PFSK-1 (cell line): ENCODE data around the gene BAIAP2L1. TPM values are rescaled to one million over a fixed set of nuclear protein-coding genes. Genes with fewer than 3 reads are reported as not detected.

Experiments
- FOXP2 ChIP-seq: optimal IDR thresholded peaks from 2 replicates; pipeline ENCODE3; 2011; ENCODE audit warnings: borderline replicate concordance, control low read depth, inconsistent platforms; ENCODE audit not compliant: insufficient read depth; ENCODE audit errors: extremely low read length, extremely low read depth
- POLR2AphosphoS5 ChIP-seq: IDR thresholded peaks from 2 replicates; pipeline ENCODE4 v1.6.1; 2012; ENCODE audit warnings: low read depth, mild to moderate bottlenecking, control low read depth, low read length, moderate library complexity
- REST ChIP-seq, 2 experiments: IDR thresholded peaks; 2 replicates each; pipeline versions ENCODE4 v1.6.1 to v1.8.0; 2011 to 2012; ENCODE audit warnings: low read depth in 2 of 2, low read length in 2 of 2, control low read depth in 1 of 2, inconsistent platforms in 1 of 2, mild to moderate bottlenecking in 1 of 2, moderate library complexity in 1 of 2; ENCODE audit not compliant: insufficient read depth in 1 of 2
- SIN3A ChIP-seq: IDR thresholded peaks from 2 replicates; pipeline ENCODE4 v1.6.1; 2012; ENCODE audit warnings: mild to moderate bottlenecking, low read length, moderate library complexity, borderline replicate concordance; ENCODE audit not compliant: insufficient read depth
- TAF1 ChIP-seq: IDR thresholded peaks from 2 replicates; pipeline ENCODE4 v1.6.1; 2012; ENCODE audit warnings: low read length, control low read depth, borderline replicate concordance; ENCODE audit not compliant: insufficient read depth
- polyA plus RNA-seq: library from polyadenylated mRNA; unstranded; fragments of >200 nt; gene quantifications from one replicate; pipeline ENCODE4 v1.2.1, GENCODE V29; 2012; ENCODE audit warnings: low read depth, missing spikeins; ENCODE audit not compliant: insufficient read length

Gene BAIAP2L1
- polyA plus RNA-seq = 1.2 TPM

- TF ChIP-seq TAF1 = no peak
Observed at GRCh38 chr7:98400542-98401340, at the start of gene BAIAP2L1. BAIAP2L1 (minus strand) TSS chr7:98401090; CDS start chr7:98400852, 238 bp downstream.

GRCh38 chr7:98448766-98449165 lies 47.9 kb upstream of the BAIAP2L1 start:
- no peak for TF ChIP-seq POLR2AphosphoS5
- TF ChIP-seq FOXP2 = no peak
- TF ChIP-seq REST (IDR thresholded peaks at IDR 0.05; ENCODE audit: insufficient read depth in 1 of 2, low read depth in 2 of 2, low read length in 2 of 2) = no peak
- TF ChIP-seq SIN3A = no peak
- no peak for TF ChIP-seq TAF1

GRCh38 chr7:98439484-98439883 lies 38.6 kb upstream of the BAIAP2L1 start:
- no peak for TF ChIP-seq TAF1
- TF ChIP-seq POLR2AphosphoS5 = no peak
- no peak for TF ChIP-seq REST (IDR thresholded peaks at IDR 0.05; ENCODE audit: insufficient read depth in 1 of 2, low read depth in 2 of 2, low read length in 2 of 2)
- no peak for TF ChIP-seq SIN3A
- TF ChIP-seq FOXP2 = no peak

GRCh38 chr7:98434087-98434486 lies 33.2 kb upstream of the BAIAP2L1 start:
- no peak for TF ChIP-seq FOXP2
- no peak for TF ChIP-seq POLR2AphosphoS5
- TF ChIP-seq TAF1 = no peak
- TF ChIP-seq SIN3A = no peak
- TF ChIP-seq REST (IDR thresholded peaks at IDR 0.05; ENCODE audit: insufficient read depth in 1 of 2, low read depth in 2 of 2, low read length in 2 of 2) = no peak

- TF ChIP-seq TAF1 (no peak), FOXP2 (no peak), SIN3A (no peak), POLR2AphosphoS5 (no peak), REST (IDR thresholded peaks at IDR 0.05; ENCODE audit: insufficient read depth in 1 of 2, low read depth in 2 of 2, low read length in 2 of 2) (no peak)
Observed at GRCh38 chr7:98429799-98430198, 28.9 kb upstream of the BAIAP2L1 start.
